ENCODE data around the gene BSPH1. TPM values are rescaled to one million over a fixed set of nuclear protein-coding genes. Genes with fewer than 3 reads are reported as not detected.

The BSPH1 gene
- total and polyA plus RNA-seq, 2 donors (not counting 1 experiment from before 2014, with no cell fraction given): not detected

GRCh38 chr19:48033604-48034003, 41.6 kb upstream of the BSPH1 start:
- H3K27ac Mint-ChIP-seq: no peak overlapping the region
- Histone ChIP-seq H3K27me3 (replicated peaks in 1 of 4; ENCODE audit: control extremely low read depth in 1 of 4, control insufficient read depth in 3 of 4, insufficient read depth in 4 of 4, low read length in 3 of 4) (no peaks in the 10 kb centered on the region), H4K20me1 (ENCODE audit: control insufficient read depth, insufficient read depth, low read length, poor library complexity, severe bottlenecking) (no peaks in the 10 kb centered on the region), H3K9me3 (ENCODE audit: control extremely low read depth in 1 of 3, control insufficient read depth in 2 of 3, insufficient read depth in 1 of 3, low read length in 2 of 3) (peaks cover 0 to 16% (median 15%) of the 10 kb centered on the region in 3 donors), H3K27ac (ENCODE audit: low read length in 2 of 2) (no peak overlapping the region), H2AFZ (ENCODE audit: insufficient read depth, low read depth, low read length, poor library complexity, severe bottlenecking) (no peak overlapping the region), H3K4me3 (ENCODE audit: control extremely low read depth in 1 of 5, extremely low read depth in 1 of 5, insufficient read depth in 1 of 5, low read depth in 2 of 5, low read length in 4 of 5) (no peak overlapping the region), H3K4me1 (ENCODE audit: control insufficient read depth in 2 of 2, insufficient read depth in 2 of 2, low read length in 2 of 2) (no peaks in the 10 kb centered on the region), H3K36me3 (replicated peaks in 1 of 2; ENCODE audit: control extremely low read depth in 1 of 2, control insufficient read depth in 1 of 2, extremely low read depth in 1 of 2, insufficient read depth in 2 of 2, low read length in 1 of 2) (no peaks in the 10 kb centered on the region), H3K79me2 (ENCODE audit: control insufficient read depth, insufficient read depth, low read length) (no peaks in the 10 kb centered on the region), H3K9ac (ENCODE audit: low read length) (no peak overlapping the region), H3K4me2 (replicated peaks; ENCODE audit: low read depth, low read length, poor library complexity, severe bottlenecking) (no peak overlapping the region)
- no peak for ATAC-seq (ENCODE audit: low read depth)
- H3K4me3 Mint-ChIP-seq: no peak overlapping the region
- H3K9me3 Mint-ChIP-seq (ENCODE audit: insufficient read depth): peaks cover 5% of the 10 kb centered on the region
- ChIA-PET CTCF (no interaction called here), POLR2A (no interaction called here)
- DNase-seq: no peak
- intact Hi-C loops (cut with micrococcal nuclease): no loop called here
- WGBS (ENCODE audit: insufficient coverage): 83% methylated on average over 5 of the region's 5 CpGs
- TF ChIP-seq CTCF (IDR thresholded peaks at IDR 0.05) (no peak), EZH2 (IDR thresholded peaks at IDR 0.05; ENCODE audit: borderline replicate concordance, insufficient read depth, low read depth, low read length, poor library complexity, severe bottlenecking) (no peak)
- H3K4me1 Mint-ChIP-seq: no peaks in the 10 kb centered on the region
- H3K27me3 Mint-ChIP-seq: peaks cover 11% of the 10 kb centered on the region

- peaks cover 0 to 3% (median 0%) of the 10 kb centered on the region in 3 donors for H3K9me3 ChIP-seq (ENCODE audit: control extremely low read depth in 1 of 3, control insufficient read depth in 2 of 3, insufficient read depth in 1 of 3, low read length in 2 of 3)
- H3K4me1 ChIP-seq (ENCODE audit: control insufficient read depth in 2 of 2, insufficient read depth in 2 of 2, low read length in 2 of 2): no peaks in the 10 kb centered on the region
- ChIA-PET CTCF (no interaction called here), POLR2A (no interaction called here)
- no peak for ATAC-seq (ENCODE audit: low read depth)
- DNase-seq: no peak
- H3K27ac ChIP-seq (ENCODE audit: low read length in 2 of 2): no peak overlapping the region
- TF ChIP-seq CTCF (IDR thresholded peaks at IDR 0.05): no peak
- TF ChIP-seq EZH2 (IDR thresholded peaks at IDR 0.05; ENCODE audit: borderline replicate concordance, insufficient read depth, low read depth, low read length, poor library complexity, severe bottlenecking): no peak
- no peaks in the 10 kb centered on the region for H3K4me1 Mint-ChIP-seq
- no peak overlapping the region for H3K9ac ChIP-seq (ENCODE audit: low read length)
- 80% methylated on average over 1 of the region's 10 CpGs for WGBS (ENCODE audit: insufficient coverage)
- H3K4me3 Mint-ChIP-seq: no peak overlapping the region
- H3K4me3 ChIP-seq (ENCODE audit: control extremely low read depth in 1 of 5, extremely low read depth in 1 of 5, insufficient read depth in 1 of 5, low read depth in 2 of 5, low read length in 4 of 5): no peak overlapping the region
- peaks cover 0 to 4% (median 0%) of the 10 kb centered on the region in 4 experiments for H3K27me3 ChIP-seq (replicated peaks in 1 of 4; ENCODE audit: control extremely low read depth in 1 of 4, control insufficient read depth in 3 of 4, insufficient read depth in 4 of 4, low read length in 3 of 4)
- no peaks in the 10 kb centered on the region for H3K36me3 ChIP-seq (replicated peaks in 1 of 2; ENCODE audit: control extremely low read depth in 1 of 2, control insufficient read depth in 1 of 2, extremely low read depth in 1 of 2, insufficient read depth in 2 of 2, low read length in 1 of 2)
- H3K9me3 Mint-ChIP-seq (ENCODE audit: insufficient read depth): no peaks in the 10 kb centered on the region
- H3K79me2 ChIP-seq (ENCODE audit: control insufficient read depth, insufficient read depth, low read length): no peaks in the 10 kb centered on the region
- no peaks in the 10 kb centered on the region for H4K20me1 ChIP-seq (ENCODE audit: control insufficient read depth, insufficient read depth, low read length, poor library complexity, severe bottlenecking)
- no peak overlapping the region for H3K4me2 ChIP-seq (replicated peaks; ENCODE audit: low read depth, low read length, poor library complexity, severe bottlenecking)
- intact Hi-C loops (cut with micrococcal nuclease): no loop called here
- no peak overlapping the region for H3K27ac Mint-ChIP-seq
- H3K27me3 Mint-ChIP-seq: peaks cover 22% of the 10 kb centered on the region
- H2AFZ ChIP-seq (ENCODE audit: insufficient read depth, low read depth, low read length, poor library complexity, severe bottlenecking): no peak overlapping the region
Observed at GRCh38 chr19:48030073-48030472, 38.1 kb upstream of the BSPH1 start.

All from B cell (primary cell).